ENCODE data around the gene CDKN2B-AS1. TPM values are rescaled to one million over a fixed set of nuclear protein-coding genes. Genes with fewer than 3 reads are reported as not detected.
A peak's percentile ranks its signal among the peaks of the same experiment; 100 is the strongest.

The CDKN2B-AS1 gene
- total RNA-seq, 6 donors from 2014 or later: 1.3 to 3.0 (median 1.7) TPM; not detected in 1

DNA sequence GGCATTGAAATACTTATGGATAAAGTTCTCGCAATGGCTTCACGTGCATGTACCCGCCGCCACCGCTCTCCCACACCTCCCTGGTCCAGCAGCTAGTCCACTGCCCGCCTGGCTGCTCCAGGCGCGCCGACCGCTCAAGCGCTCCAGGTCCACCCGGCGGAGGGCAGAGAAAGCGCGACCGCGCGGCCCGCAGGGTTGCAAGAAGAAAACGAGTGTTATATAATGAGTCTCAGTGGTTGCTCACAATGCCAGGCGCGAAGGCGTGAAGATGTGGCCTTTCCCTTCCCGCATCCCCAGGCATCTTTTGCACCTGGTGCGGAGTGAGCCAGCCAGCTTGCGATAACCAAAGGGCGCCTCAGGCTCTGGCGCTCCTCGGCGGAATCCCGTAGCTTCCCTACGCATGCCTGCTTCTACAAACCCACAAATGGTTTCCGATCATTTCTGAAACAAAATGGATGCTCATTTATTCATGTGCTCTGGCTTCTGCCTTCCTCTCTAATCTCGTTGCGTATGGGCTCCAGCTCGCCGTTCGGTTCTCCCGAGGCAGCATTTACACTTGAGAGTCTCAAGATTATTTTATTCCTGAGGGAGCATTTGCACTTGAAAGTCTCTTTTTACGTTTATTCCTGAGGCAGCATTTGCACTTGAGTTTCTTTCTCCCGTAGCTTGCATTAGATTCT is 26.1 kb upstream of the CDKN2B-AS1 start:
- Histone ChIP-seq H3K9me3 (peaks cover 0 to 2% (median under 1%) of the 10 kb centered on the region in 4 donors), H3K27me3 (peaks cover 7 to 83% (median 57%) of the 10 kb centered on the region in 4 donors), H3K4me1 (peaks cover 10 to 28% (median 18%) of the 10 kb centered on the region in 4 donors), H3K27ac (no peak overlapping the region), H3K4me3 (no peak overlapping the region), H3K36me3 (no peaks in the 10 kb centered on the region)
- TF ChIP-seq EP300 (IDR thresholded peaks at IDR 0.05) (no peak), POLR2A (IDR thresholded peaks at IDR 0.05) (no peak), POLR2AphosphoS5 (IDR thresholded peaks at IDR 0.05) (no peak)
- TF ChIP-seq, protein P1, sequence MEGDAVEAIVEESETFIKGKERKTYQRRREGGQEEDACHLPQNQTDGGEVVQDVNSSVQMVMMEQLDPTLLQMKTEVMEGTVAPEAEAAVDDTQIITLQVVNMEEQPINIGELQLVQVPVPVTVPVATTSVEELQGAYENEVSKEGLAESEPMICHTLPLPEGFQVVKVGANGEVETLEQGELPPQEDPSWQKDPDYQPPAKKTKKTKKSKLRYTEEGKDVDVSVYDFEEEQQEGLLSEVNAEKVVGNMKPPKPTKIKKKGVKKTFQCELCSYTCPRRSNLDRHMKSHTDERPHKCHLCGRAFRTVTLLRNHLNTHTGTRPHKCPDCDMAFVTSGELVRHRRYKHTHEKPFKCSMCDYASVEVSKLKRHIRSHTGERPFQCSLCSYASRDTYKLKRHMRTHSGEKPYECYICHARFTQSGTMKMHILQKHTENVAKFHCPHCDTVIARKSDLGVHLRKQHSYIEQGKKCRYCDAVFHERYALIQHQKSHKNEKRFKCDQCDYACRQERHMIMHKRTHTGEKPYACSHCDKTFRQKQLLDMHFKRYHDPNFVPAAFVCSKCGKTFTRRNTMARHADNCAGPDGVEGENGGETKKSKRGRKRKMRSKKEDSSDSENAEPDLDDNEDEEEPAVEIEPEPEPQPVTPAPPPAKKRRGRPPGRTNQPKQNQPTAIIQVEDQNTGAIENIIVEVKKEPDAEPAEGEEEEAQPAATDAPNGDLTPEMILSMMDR (IDR thresholded peaks at IDR 0.05): no peak
- DNase-seq (peak in 1 of 2 donors; percentile 79), ATAC-seq (ENCODE audit: low FRiP score in 2 of 2) (no peak)
- 11 to 14% methylated on average over 28 to 40 of the region's 41 CpGs for WGBS, 2 donors

- H3K4me3 ChIP-seq: no peak overlapping the region
- ATAC-seq (ENCODE audit: low FRiP score in 2 of 2) (no peak), DNase-seq (no peak)
- TF ChIP-seq POLR2A (IDR thresholded peaks at IDR 0.05) (no peak), POLR2AphosphoS5 (IDR thresholded peaks at IDR 0.05) (no peak), EP300 (IDR thresholded peaks at IDR 0.05) (no peak)
- TF ChIP-seq, protein P1 (IDR thresholded peaks at IDR 0.05): no peak
- H3K27me3 ChIP-seq: peaks cover 7 to 91% (median 64%) of the 10 kb centered on the region in 4 donors
- 13 to 15% methylated on average over 28 of the region's 28 CpGs for WGBS, 2 donors
- no peak overlapping the region for H3K27ac ChIP-seq
- no peaks in the 10 kb centered on the region for H3K9me3 ChIP-seq
- no peaks in the 10 kb centered on the region for H3K36me3 ChIP-seq
- peaks cover 12 to 33% (median 18%) of the 10 kb centered on the region in 4 donors for H3K4me1 ChIP-seq
Observed at GRCh38 chr9:21969011-21969940, 25.3 kb upstream of the CDKN2B-AS1 start.

GRCh38 chr9:21969951-21970799 is 24.4 kb upstream of the CDKN2B-AS1 start:
- H3K9me3 ChIP-seq: no peaks in the 10 kb centered on the region
- peaks cover 7 to 92% (median 66%) of the 10 kb centered on the region in 4 donors for H3K27me3 ChIP-seq
- H3K36me3 ChIP-seq: no peaks in the 10 kb centered on the region
- peaks cover 17 to 37% (median 22%) of the 10 kb centered on the region in 4 donors for H3K4me1 ChIP-seq
- H3K27ac ChIP-seq: no peak overlapping the region
- WGBS, 2 donors: 19 to 20% methylated on average over 23 to 24 of the region's 24 CpGs
- no peak overlapping the region for H3K4me3 ChIP-seq
- no peak for TF ChIP-seq POLR2AphosphoS5 (IDR thresholded peaks at IDR 0.05)
- no peak for TF ChIP-seq EP300 (IDR thresholded peaks at IDR 0.05)
- TF ChIP-seq, protein P1 (IDR thresholded peaks at IDR 0.05): no peak
- no peak for TF ChIP-seq POLR2A (IDR thresholded peaks at IDR 0.05)
- no peak for ATAC-seq (ENCODE audit: low FRiP score in 2 of 2)
- DNase-seq: no peak

GRCh38 chr9:21970800-21971640 is 23.6 kb upstream of the CDKN2B-AS1 start:
- no peak overlapping the region for H3K4me3 ChIP-seq
- TF ChIP-seq, protein P1 (IDR thresholded peaks at IDR 0.05): no peak
- TF ChIP-seq POLR2A (IDR thresholded peaks at IDR 0.05) (no peak), POLR2AphosphoS5 (IDR thresholded peaks at IDR 0.05) (no peak), EP300 (IDR thresholded peaks at IDR 0.05) (no peak)
- ATAC-seq (ENCODE audit: low FRiP score in 2 of 2): no peak

More at GRCh38 chr9:21970800-21971640, 23.6 kb upstream of the CDKN2B-AS1 start:
- Histone ChIP-seq H3K36me3 (no peaks in the 10 kb centered on the region), H3K4me1 (peaks cover 17 to 34% (median 21%) of the 10 kb centered on the region in 4 donors), H3K27ac (no peak overlapping the region), H3K27me3 (peaks cover 4 to 92% (median 63%) of the 10 kb centered on the region in 4 donors), H3K9me3 (no peaks in the 10 kb centered on the region)
- WGBS, 2 donors: 5 to 15% methylated on average over 14 to 21 of the region's 45 CpGs
- DNase-seq: peak in 1 of 2 donors; percentile 81
